D721Med (cell line): Measurements from ENCODE around the gene PTPRB.

ENCODE experiments used
- DNase-seq: peaks from one replicate; pipeline ENCODE4 v3.0.0; 2011; ENCODE audit warnings: low spot score; ENCODE audit not compliant: insufficient read length
- FAIRE-seq: peaks from 2 replicates; lab custom pipeline; 2011; peaks lifted over from hg19 to GRCh38; lab: Jason Lieb, UNC
- TF ChIP-seq, protein P1 (sequence below): IDR thresholded peaks from 2 replicates; pipeline ENCODE4 v1.5.1; 2012; ENCODE audit warnings: mild to moderate bottlenecking, control low read depth; ENCODE audit not compliant: insufficient read depth; ENCODE audit errors: missing control alignments

The PTPRB gene

DNA sequence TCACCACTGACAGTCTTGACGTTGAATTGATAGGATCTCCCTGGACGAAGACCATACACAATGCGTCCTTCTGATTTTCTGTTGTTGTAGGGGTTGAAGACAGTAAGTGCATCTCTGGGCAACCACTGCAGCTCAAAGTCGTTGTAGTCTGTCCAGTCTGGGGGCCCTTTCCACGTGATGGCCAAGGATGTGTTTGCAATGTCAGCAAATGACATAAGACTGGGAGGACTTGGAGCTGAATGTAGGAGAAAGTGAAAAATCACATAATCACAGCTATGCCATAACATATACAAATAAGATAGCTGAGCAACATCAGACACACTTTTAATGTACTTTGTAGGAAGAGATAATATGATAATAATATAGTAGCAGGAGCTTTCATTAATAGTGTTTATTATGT lies 77.8 kb downstream of the PTPRB start:
- no peak for FAIRE-seq
- TF ChIP-seq, protein P1, sequence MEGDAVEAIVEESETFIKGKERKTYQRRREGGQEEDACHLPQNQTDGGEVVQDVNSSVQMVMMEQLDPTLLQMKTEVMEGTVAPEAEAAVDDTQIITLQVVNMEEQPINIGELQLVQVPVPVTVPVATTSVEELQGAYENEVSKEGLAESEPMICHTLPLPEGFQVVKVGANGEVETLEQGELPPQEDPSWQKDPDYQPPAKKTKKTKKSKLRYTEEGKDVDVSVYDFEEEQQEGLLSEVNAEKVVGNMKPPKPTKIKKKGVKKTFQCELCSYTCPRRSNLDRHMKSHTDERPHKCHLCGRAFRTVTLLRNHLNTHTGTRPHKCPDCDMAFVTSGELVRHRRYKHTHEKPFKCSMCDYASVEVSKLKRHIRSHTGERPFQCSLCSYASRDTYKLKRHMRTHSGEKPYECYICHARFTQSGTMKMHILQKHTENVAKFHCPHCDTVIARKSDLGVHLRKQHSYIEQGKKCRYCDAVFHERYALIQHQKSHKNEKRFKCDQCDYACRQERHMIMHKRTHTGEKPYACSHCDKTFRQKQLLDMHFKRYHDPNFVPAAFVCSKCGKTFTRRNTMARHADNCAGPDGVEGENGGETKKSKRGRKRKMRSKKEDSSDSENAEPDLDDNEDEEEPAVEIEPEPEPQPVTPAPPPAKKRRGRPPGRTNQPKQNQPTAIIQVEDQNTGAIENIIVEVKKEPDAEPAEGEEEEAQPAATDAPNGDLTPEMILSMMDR: no peak
- DNase-seq: no peak

DNA sequence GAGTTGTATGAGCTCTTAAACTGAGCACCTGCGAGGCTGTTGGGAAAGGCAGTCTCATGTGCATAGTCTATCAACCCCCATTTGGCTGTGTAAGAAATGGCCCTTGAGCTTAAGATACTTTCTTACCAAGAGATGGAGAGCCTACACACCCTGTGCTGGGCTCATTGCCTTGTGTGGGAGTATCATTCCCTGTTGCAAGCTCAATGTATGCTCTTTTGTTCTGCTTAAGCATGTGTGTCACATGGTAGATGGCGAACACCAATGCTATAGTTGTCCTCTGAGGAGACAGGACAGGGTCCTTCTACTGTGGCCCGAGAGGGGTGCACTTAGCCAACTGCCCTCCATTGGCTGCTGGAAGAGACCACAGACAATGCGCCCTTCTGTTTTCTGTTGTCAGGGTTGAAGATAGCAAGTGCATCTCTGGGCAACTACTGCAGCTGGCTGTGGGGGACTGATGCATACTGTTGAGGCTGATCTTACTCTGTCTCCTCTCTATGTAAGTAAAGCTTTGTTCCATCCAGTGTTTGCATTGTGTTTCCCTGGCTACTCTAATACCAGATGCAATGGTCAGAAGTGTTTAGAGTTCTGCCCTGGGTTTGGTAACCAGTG lies 79.5 kb downstream of the PTPRB start:
- FAIRE-seq (no peak), DNase-seq (no peak)
- TF ChIP-seq, protein P1: no peak

DNA sequence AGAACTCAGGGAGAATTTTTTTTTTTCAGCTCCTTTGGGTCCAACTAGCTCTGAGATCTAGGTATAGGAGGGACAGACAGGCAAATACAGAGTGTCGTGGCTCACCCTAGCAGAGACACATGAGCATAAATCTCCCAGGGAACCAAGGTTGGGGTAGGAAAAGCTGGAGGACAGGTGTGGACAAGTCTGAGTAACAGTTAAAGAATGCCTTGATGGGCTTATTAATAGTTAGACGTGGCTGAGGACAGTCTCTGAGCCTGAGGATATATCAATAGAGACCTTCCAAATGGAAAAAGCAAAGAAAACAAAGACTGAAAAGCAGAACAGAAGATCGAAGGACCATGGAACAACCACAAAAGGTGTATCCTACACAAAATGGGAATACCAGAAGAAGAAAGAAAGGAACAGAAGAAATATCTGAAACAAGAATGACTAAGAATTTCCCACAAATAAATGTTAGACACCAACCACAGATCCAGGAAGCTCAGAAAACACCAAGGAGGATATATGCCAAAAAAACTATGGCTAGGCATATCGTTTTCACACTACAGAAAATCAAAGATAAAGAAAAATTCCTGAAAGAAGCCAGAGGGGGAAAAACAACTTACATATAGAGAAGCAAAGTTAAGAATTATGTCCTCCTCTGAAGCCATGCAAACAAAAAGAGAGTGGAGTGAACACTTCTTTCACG lies 80.9 kb downstream of the PTPRB start:
- FAIRE-seq (no peak), DNase-seq (no peak)
- TF ChIP-seq, protein P1: no peak

GRCh38 chr12:70555081-70555480 lies 82.1 kb downstream of the PTPRB start:
- TF ChIP-seq, protein P1: no peak
- DNase-seq: no peak
- no peak for FAIRE-seq

DNA sequence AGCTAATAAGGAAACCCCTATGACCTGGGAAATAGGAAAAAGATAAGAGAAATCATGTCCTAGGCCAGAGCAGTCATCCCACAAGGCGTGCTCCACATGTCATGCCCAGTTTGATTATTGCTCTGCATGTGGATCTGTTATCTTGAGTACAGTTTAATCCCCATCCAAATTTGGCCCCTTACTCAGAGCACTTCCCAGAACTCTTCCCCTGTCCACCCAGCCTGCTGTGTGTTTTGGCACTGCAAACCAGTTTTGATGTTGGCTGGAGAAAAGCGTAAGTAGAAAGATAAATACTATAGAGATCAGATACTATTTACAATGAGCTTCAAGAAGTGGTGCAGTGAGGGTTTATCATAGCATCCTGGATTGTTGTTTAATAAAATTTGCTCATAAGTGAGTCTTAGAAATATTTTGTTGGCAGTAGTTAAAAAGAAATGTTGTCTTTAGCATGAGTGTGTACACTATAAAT lies 83.8 kb downstream of the PTPRB start:
- DNase-seq (no peak), FAIRE-seq (no peak)

GRCh38 chr12:70551731-70552130 lies 85.5 kb downstream of the PTPRB start:
- no peak for FAIRE-seq
- TF ChIP-seq, protein P1: no peak
- DNase-seq: no peak

More for the DNA sequence above, 83.8 kb downstream of the PTPRB start:
- TF ChIP-seq, protein P1: no peak

DNA sequence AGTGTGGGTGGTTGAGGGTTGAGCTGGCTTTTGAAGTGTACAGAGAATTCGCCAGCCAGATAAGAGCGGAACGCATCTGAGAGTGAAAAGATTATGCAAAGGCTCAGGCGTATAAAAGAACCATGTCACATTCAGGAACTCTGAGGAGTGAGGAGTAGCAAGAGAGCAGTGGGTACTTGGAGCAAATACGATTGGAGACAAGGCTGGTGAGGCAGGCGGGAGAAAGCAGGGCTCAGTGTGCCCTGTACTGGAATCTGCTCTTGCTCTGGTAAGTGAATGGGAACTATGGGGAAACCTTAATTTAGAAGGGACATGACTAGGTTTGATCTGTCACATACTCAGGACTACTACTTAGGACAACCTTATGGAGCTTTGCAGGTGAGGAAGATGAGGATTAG lies 87.0 kb downstream of the PTPRB start:
- FAIRE-seq (no peak), DNase-seq (no peak)
- TF ChIP-seq, protein P1: no peak
